Measurements from ENCODE around the gene S100A16. TPM values are rescaled to one million over a fixed set of nuclear protein-coding genes. Genes with fewer than 3 reads are reported as not detected.

Gene S100A16
- total and polyA plus RNA-seq, 9 of the 15 experiments (the other 6 are each of a cell fraction or from before 2014, with no cell fraction given), result 1.6 to 6.9 (median 4.3) TPM

- no peaks in the 10 kb centered on the region for H4K20me1 ChIP-seq (replicated peaks; ENCODE audit: control insufficient read depth, insufficient read depth, low read length)
- 55% methylated on average over 9 of the region's 11 CpGs for WGBS (ENCODE audit: insufficient coverage, low coverage, missing lambda C conversion rate)
- no peaks in the 10 kb centered on the region for H3K27me3 ChIP-seq (ENCODE audit: control insufficient read depth in 2 of 2, insufficient read depth in 2 of 2, low read length in 2 of 2)
- in situ Hi-C loops (cut with MboI), result no loop called here
- FAIRE-seq (no peak), DNase-seq (ENCODE audit: extremely low read depth in 1 of 4, low spot score in 3 of 4) (no peak), ATAC-seq (no peak)
- H3K9me1 ChIP-seq (ENCODE audit: control insufficient read depth, insufficient read depth, low read length), result peaks cover 6% of the 10 kb centered on the region
- H3K79me2 ChIP-seq (ENCODE audit: control insufficient read depth, insufficient read depth, low read length), result no peaks in the 10 kb centered on the region
- H3K4me1 ChIP-seq (replicated peaks in 1 of 2; ENCODE audit: control insufficient read depth in 2 of 2, insufficient read depth in 2 of 2, low read length in 2 of 2), result peaks cover 39 to 62% of the 10 kb centered on the region in 2 experiments
- BruUV-seq (replicated peaks), result no TSS peak
- POLR2A ChIA-PET, result interaction anchor here (0.6 to 2.0 kb wide), 6 partner anchors 12 to 109 kb away, joined by 3 to 17 read pairs (median 3); partner anchors contain the start of genes CHTOP and S100A13
- no peaks in the 10 kb centered on the region for H3K9me3 ChIP-seq (replicated peaks; ENCODE audit: control insufficient read depth, insufficient read depth, low read depth, low read length)
- H3K4me2 ChIP-seq (ENCODE audit: insufficient read depth, low read length), result no peak overlapping the region
- intact Hi-C loops (cut with micrococcal nuclease), result no loop called here
- CTCF ChIA-PET (ENCODE audit: low intra/inter-chr PET ratio), result no interaction called here
- no peaks in the 10 kb centered on the region for H3K36me3 ChIP-seq (ENCODE audit: control insufficient read depth, insufficient read depth, low read length)
- H3K27ac ChIP-seq (ENCODE audit: extremely low read depth, low read depth, low read length), result no peak overlapping the region
- no peak overlapping the region for H2AFZ ChIP-seq (ENCODE audit: low read depth, low read length)
- H3K4me3 ChIP-seq, result no peak overlapping the region
- H3K9ac ChIP-seq (ENCODE audit: insufficient read depth in 1 of 2, low read depth in 2 of 2, low read length in 2 of 2), result no peak overlapping the region; a peak in 1 of 4 replicates
- no peak for TF ChIP-seq ZNF586 (CRISPR knock-in tag; conservative IDR thresholded peaks at IDR 0.05)
- TF ChIP-seq ZBTB40 (IDR thresholded peaks at IDR 0.05), result no peak
- TF ChIP-seq ZBTB40 (CRISPR knock-in tag; IDR thresholded peaks at IDR 0.05), result no peak
- no peak for TF ChIP-seq EP400 (IDR thresholded peaks at IDR 0.05)
- no peak for TF ChIP-seq ZBTB33 (CRISPR knock-in tag; IDR thresholded peaks at IDR 0.05)
- TF ChIP-seq TBP (optimal IDR thresholded peaks at IDR 0.05; ENCODE audit: low read depth, low read length), result no peak
- TF ChIP-seq CHD1 (IDR thresholded peaks at IDR 0.05; ENCODE audit: low read length), result no peak
- no peak for TF ChIP-seq STAT5A (IDR thresholded peaks at IDR 0.05; ENCODE audit: borderline replicate concordance, low read length)
- no peak for TF ChIP-seq ELK3 (CRISPR knock-in tag; IDR thresholded peaks at IDR 0.05)
- no peak for TF ChIP-seq SPI1 (IDR thresholded peaks at IDR 0.05; ENCODE audit: borderline replicate concordance, low read depth, low read length)
- no peak for TF ChIP-seq FOS (IDR thresholded peaks at IDR 0.05; ENCODE audit: extremely low read depth, insufficient read length)
These were observed 704 bp downstream of the S100A16 start for GRCh38 chr1:153612111-153612754.

Measured in K562 (cell line).